HCT116 (cell line): ENCODE measurements around the gene TEK.

ENCODE experiments used
- EGR1 ChIP-seq: IDR thresholded peaks from 2 replicates; pipeline ENCODE4 v1.6.1; 2012; ENCODE audit warnings: low read depth
- EZH2 ChIP-seq: fragments of 200-600 bp; sonication (generic); IDR thresholded peaks from 2 replicates; pipeline ENCODE4 v1.6.1; 2017; ENCODE audit warnings: antibody characterized with exemption, mixed run types
- JUND ChIP-seq: IDR thresholded peaks from 2 replicates; pipeline ENCODE4 v1.6.1; 2012
- POLR2A ChIP-seq: IDR thresholded peaks from 2 replicates; pipeline ENCODE4 v1.7.0; 2011; ENCODE audit warnings: borderline replicate concordance; ENCODE audit not compliant: insufficient read depth, insufficient read length; ENCODE audit errors: extremely low read depth
- POLR2AphosphoS5 ChIP-seq: IDR thresholded peaks from 2 replicates; pipeline ENCODE4 v1.6.1; 2011; ENCODE audit warnings: mild to moderate bottlenecking, low read depth, low read length, moderate library complexity
- SP1 ChIP-seq: IDR thresholded peaks from 2 replicates; pipeline ENCODE4 v1.6.1; 2012; ENCODE audit warnings: low read depth
- TF ChIP-seq, protein P1 (sequence below): IDR thresholded peaks from 2 replicates; pipeline ENCODE4 v1.6.1; 2012; ENCODE audit warnings: low read depth
- TF ChIP-seq, protein P2 (sequence below), 3 experiments: fragments of 200-600 bp in 1 of 3; sonication (generic) in 1 of 3; IDR thresholded peaks in 2 of 3; conservative IDR thresholded peaks in 1 of 3; 2 replicates each; pipeline ENCODE4 v1.5.1; 2012 to 2017; ENCODE audit warnings: low read depth in 2 of 3, low read length in 2 of 3, antibody characterized with exemption in 1 of 3, borderline replicate concordance in 1 of 3, control low read depth in 1 of 3, mild to moderate bottlenecking in 1 of 3, mixed read lengths in 1 of 3, mixed run types in 1 of 3, moderate library complexity in 1 of 3; ENCODE audit not compliant: insufficient read depth in 1 of 3

DNA sequence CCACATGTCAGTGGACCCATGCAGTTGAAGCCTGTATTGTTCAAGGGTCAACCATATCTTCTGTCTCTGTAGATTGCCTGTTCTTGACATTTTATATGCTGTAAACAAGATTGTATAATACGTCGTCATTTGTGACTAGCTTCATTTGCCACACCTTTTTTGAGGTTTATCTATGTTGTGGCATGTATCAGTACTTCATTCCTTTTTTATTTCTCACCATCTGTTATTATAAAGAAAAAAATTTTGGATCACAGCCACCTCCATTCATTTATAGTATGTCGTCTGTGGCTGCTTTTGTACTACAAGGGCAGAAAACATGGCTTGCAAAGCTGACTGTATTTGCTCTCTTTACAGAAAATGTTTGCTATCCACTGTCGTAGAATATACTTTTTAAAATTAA is 72.4 kb downstream of the TEK start:
- TF ChIP-seq SP1 (no peak), POLR2AphosphoS5 (no peak), JUND (no peak), EGR1 (no peak), POLR2A (no peak), EZH2 (no peak)
- TF ChIP-seq, protein P1, sequence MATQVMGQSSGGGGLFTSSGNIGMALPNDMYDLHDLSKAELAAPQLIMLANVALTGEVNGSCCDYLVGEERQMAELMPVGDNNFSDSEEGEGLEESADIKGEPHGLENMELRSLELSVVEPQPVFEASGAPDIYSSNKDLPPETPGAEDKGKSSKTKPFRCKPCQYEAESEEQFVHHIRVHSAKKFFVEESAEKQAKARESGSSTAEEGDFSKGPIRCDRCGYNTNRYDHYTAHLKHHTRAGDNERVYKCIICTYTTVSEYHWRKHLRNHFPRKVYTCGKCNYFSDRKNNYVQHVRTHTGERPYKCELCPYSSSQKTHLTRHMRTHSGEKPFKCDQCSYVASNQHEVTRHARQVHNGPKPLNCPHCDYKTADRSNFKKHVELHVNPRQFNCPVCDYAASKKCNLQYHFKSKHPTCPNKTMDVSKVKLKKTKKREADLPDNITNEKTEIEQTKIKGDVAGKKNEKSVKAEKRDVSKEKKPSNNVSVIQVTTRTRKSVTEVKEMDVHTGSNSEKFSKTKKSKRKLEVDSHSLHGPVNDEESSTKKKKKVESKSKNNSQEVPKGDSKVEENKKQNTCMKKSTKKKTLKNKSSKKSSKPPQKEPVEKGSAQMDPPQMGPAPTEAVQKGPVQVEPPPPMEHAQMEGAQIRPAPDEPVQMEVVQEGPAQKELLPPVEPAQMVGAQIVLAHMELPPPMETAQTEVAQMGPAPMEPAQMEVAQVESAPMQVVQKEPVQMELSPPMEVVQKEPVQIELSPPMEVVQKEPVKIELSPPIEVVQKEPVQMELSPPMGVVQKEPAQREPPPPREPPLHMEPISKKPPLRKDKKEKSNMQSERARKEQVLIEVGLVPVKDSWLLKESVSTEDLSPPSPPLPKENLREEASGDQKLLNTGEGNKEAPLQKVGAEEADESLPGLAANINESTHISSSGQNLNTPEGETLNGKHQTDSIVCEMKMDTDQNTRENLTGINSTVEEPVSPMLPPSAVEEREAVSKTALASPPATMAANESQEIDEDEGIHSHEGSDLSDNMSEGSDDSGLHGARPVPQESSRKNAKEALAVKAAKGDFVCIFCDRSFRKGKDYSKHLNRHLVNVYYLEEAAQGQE, result no peak
- TF ChIP-seq, protein P2, sequence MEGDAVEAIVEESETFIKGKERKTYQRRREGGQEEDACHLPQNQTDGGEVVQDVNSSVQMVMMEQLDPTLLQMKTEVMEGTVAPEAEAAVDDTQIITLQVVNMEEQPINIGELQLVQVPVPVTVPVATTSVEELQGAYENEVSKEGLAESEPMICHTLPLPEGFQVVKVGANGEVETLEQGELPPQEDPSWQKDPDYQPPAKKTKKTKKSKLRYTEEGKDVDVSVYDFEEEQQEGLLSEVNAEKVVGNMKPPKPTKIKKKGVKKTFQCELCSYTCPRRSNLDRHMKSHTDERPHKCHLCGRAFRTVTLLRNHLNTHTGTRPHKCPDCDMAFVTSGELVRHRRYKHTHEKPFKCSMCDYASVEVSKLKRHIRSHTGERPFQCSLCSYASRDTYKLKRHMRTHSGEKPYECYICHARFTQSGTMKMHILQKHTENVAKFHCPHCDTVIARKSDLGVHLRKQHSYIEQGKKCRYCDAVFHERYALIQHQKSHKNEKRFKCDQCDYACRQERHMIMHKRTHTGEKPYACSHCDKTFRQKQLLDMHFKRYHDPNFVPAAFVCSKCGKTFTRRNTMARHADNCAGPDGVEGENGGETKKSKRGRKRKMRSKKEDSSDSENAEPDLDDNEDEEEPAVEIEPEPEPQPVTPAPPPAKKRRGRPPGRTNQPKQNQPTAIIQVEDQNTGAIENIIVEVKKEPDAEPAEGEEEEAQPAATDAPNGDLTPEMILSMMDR (IDR thresholded peaks at IDR 0.05 in 2 of 3, conservative IDR thresholded peaks at IDR 0.05 in 1 of 3; ENCODE audit: borderline replicate concordance in 1 of 3, insufficient read depth in 1 of 3, low read depth in 2 of 3, low read length in 2 of 3), result no peak
